Fibroblast of the conjunctiva (primary cell): ENCODE measurements around the gene TBC1D5.
"Not testable (repeated sequence)": the region's sequence is repeated elsewhere in the genome, so short reads cannot be mapped to it uniquely, and the experiment has no call there.

Experiments
- DNase-seq: peaks from one replicate; pipeline ENCODE4 v3.0.0-alpha.2; 2010; ENCODE audit warnings: low read depth

Gene TBC1D5

GRCh38 chr3:17136136-17136721 lies 606.2 kb downstream of the TBC1D5 start:
- DNase-seq: no peak

- no peak for DNase-seq
Measured at GRCh38 chr3:17135696-17136095, 606.7 kb downstream of the TBC1D5 start.

GRCh38 chr3:17133632-17134545 lies 608.5 kb downstream of the TBC1D5 start:
- no peak for DNase-seq

- no peak for DNase-seq
Measured at GRCh38 chr3:17132286-17133115, 609.9 kb downstream of the TBC1D5 start.

- DNase-seq: no peak
Measured at GRCh38 chr3:17130956-17131355, 611.5 kb downstream of the TBC1D5 start.

GRCh38 chr3:17129556-17129955 lies 612.9 kb downstream of the TBC1D5 start:
- DNase-seq: no peak

- not testable (repeated sequence) for DNase-seq
Measured at GRCh38 chr3:17128671-17129070, 613.8 kb downstream of the TBC1D5 start.

- no peak for DNase-seq
Measured at GRCh38 chr3:17125738-17126442, 616.5 kb downstream of the TBC1D5 start.

GRCh38 chr3:17122758-17123157 lies 619.7 kb downstream of the TBC1D5 start:
- DNase-seq: no peak

- DNase-seq: no peak
Measured at GRCh38 chr3:17121336-17121735, 621.1 kb downstream of the TBC1D5 start.

GRCh38 chr3:17120115-17120514 lies 622.3 kb downstream of the TBC1D5 start:
- DNase-seq: no peak

GRCh38 chr3:17119201-17120072 lies 623.0 kb downstream of the TBC1D5 start:
- no peak for DNase-seq

GRCh38 chr3:17118771-17119170 lies 623.7 kb downstream of the TBC1D5 start:
- DNase-seq: no peak

GRCh38 chr3:17116007-17116600 lies 626.3 kb downstream of the TBC1D5 start:
- no peak for DNase-seq

GRCh38 chr3:17115186-17115585 lies 627.2 kb downstream of the TBC1D5 start:
- DNase-seq: no peak

- DNase-seq: no peak
Measured at GRCh38 chr3:17111586-17111985, 630.8 kb downstream of the TBC1D5 start.

- no peak for DNase-seq
Measured at GRCh38 chr3:17110660-17111396, 631.6 kb downstream of the TBC1D5 start.
